Karpas-422 (cell line): Measurements from ENCODE around the gene SSBP2. TPM values are rescaled to one million over a fixed set of nuclear protein-coding genes. Genes with fewer than 3 reads are reported as not detected.
A peak's percentile ranks its signal among the peaks of the same experiment; 100 is the strongest.

ENCODE experiments used
- DNase-seq: peaks from one replicate; pipeline ENCODE4 v3.0.0-alpha.2; 2015
- H2AFZ ChIP-seq: fragments of 200-600 bp; sonication (generic); 2 replicates; pipeline ENCODE4 v1.6.1; 2014; ENCODE audit warnings: antibody characterized with exemption, low read length, mixed read lengths
- H3K27ac ChIP-seq: fragments of 200-600 bp; sonication (generic); 2 replicates; pipeline ENCODE4 v1.5.1; 2014; ENCODE audit warnings: mild to moderate bottlenecking, low read length, moderate library complexity
- H3K27me3 ChIP-seq: fragments of 200-600 bp; sonication (generic); 2 replicates; pipeline ENCODE4 v1.6.1; 2014; ENCODE audit warnings: low read length, mixed read lengths
- H3K36me3 ChIP-seq: fragments of 200-600 bp; sonication (generic); 2 replicates; pipeline ENCODE4 v1.6.1; 2014; ENCODE audit warnings: low read length, mixed read lengths; ENCODE audit not compliant: insufficient read depth
- H3K4me1 ChIP-seq: fragments of 200-600 bp; sonication (generic); 2 replicates; pipeline ENCODE4 v1.6.1; 2014; ENCODE audit warnings: mild to moderate bottlenecking, low read length, mixed read lengths
- H3K4me2 ChIP-seq: fragments of 200-600 bp; sonication (generic); 2 replicates; pipeline ENCODE4 v1.6.1; 2014; ENCODE audit warnings: low read length, low read depth, mild to moderate bottlenecking; ENCODE audit not compliant: poor library complexity, severe bottlenecking
- H3K4me3 ChIP-seq: fragments of 200-600 bp; sonication (generic); 2 replicates; pipeline ENCODE4 v1.5.1; 2014; ENCODE audit warnings: mild to moderate bottlenecking, antibody characterized with exemption, low read length, mixed read lengths
- H3K79me2 ChIP-seq: fragments of 200-600 bp; sonication (generic); 2 replicates; pipeline ENCODE4 v1.6.1; 2014; ENCODE audit warnings: mild to moderate bottlenecking, low read length, mixed read lengths
- H3K9ac ChIP-seq: fragments of 200-600 bp; sonication (generic); 2 replicates; pipeline ENCODE4 v1.6.0; 2014; ENCODE audit warnings: low read length
- H3K9me2 ChIP-seq: fragments of 200-600 bp; sonication (generic), shearing (Covaris generic); replicated peaks from 2 replicates; pipeline ENCODE4 v1.6.0; 2014; ENCODE audit warnings: mild to moderate bottlenecking, low read length, moderate library complexity; ENCODE audit not compliant: insufficient read depth
- H3K9me3 ChIP-seq: fragments of 300-700, 200-600 bp; sonication (generic); 2 replicates; pipeline ENCODE4 v1.6.1; 2014; ENCODE audit warnings: low read length, mixed read lengths
- H4K20me1 ChIP-seq: fragments of 200-600 bp; sonication (generic); 2 replicates; pipeline ENCODE4 v1.6.1; 2014; ENCODE audit warnings: mild to moderate bottlenecking, antibody characterized with exemption, low read length, low read depth; ENCODE audit not compliant: insufficient read depth
- total RNA-seq: library from RNA; depleted of rRNA; stranded (reverse); fragments of >200 nt; shearing (Covaris generic); gene quantifications from 2 replicates; pipeline ENCODE4 v1.2.3, GENCODE V29; 2014; ENCODE audit warnings: low replicate concordance

Gene SSBP2
- total RNA-seq, 1 experiment from 2014 or later = 148 TPM

- no peaks in the 10 kb centered on the region for H3K4me1 ChIP-seq
- no peak for DNase-seq
These were observed 349.6 kb downstream of the SSBP2 start for GRCh38 chr5:81401266-81401665.

GRCh38 chr5:81400375-81400774, 350.5 kb downstream of the SSBP2 start:
- no peak overlapping the region for H3K9ac ChIP-seq
- no peaks in the 10 kb centered on the region for H3K9me2 ChIP-seq
- no peak overlapping the region for H3K27ac ChIP-seq
- no peak overlapping the region for H3K4me3 ChIP-seq
- H4K20me1 ChIP-seq = no peaks in the 10 kb centered on the region
- no peak overlapping the region for H2AFZ ChIP-seq
- no peaks in the 10 kb centered on the region for H3K27me3 ChIP-seq
- no peaks in the 10 kb centered on the region for H3K79me2 ChIP-seq
- H3K9me3 ChIP-seq = no peaks in the 10 kb centered on the region
- no peaks in the 10 kb centered on the region for H3K36me3 ChIP-seq
- H3K4me2 ChIP-seq = no peak overlapping the region
- no peak for DNase-seq
- no peaks in the 10 kb centered on the region for H3K4me1 ChIP-seq

More at GRCh38 chr5:81401266-81401665, 349.6 kb downstream of the SSBP2 start:
- H3K4me2 ChIP-seq = no peak overlapping the region
- no peak overlapping the region for H3K27ac ChIP-seq
- H3K79me2 ChIP-seq = no peaks in the 10 kb centered on the region
- no peak overlapping the region for H3K4me3 ChIP-seq
- no peaks in the 10 kb centered on the region for H3K27me3 ChIP-seq
- no peaks in the 10 kb centered on the region for H3K9me3 ChIP-seq
- H4K20me1 ChIP-seq = no peaks in the 10 kb centered on the region
- H3K36me3 ChIP-seq = no peaks in the 10 kb centered on the region
- H2AFZ ChIP-seq = no peak overlapping the region
- H3K9ac ChIP-seq = no peak overlapping the region
- no peaks in the 10 kb centered on the region for H3K9me2 ChIP-seq

GRCh38 chr5:81398741-81399140, 352.2 kb downstream of the SSBP2 start:
- Histone ChIP-seq H3K9me3 (no peaks in the 10 kb centered on the region), H3K27ac (no peak overlapping the region), H3K79me2 (no peaks in the 10 kb centered on the region), H3K4me3 (no peak overlapping the region), H3K9me2 (no peaks in the 10 kb centered on the region), H3K4me2 (no peak overlapping the region), H3K9ac (no peak overlapping the region), H3K36me3 (no peaks in the 10 kb centered on the region), H3K27me3 (no peaks in the 10 kb centered on the region), H2AFZ (no peak overlapping the region), H3K4me1 (no peaks in the 10 kb centered on the region), H4K20me1 (no peaks in the 10 kb centered on the region)
- no peak for DNase-seq

GRCh38 chr5:81397176-81397575, 353.7 kb downstream of the SSBP2 start:
- Histone ChIP-seq H3K36me3 (no peaks in the 10 kb centered on the region), H3K4me3 (no peak overlapping the region), H3K27ac (no peak overlapping the region), H3K4me2 (no peak overlapping the region), H4K20me1 (no peaks in the 10 kb centered on the region), H3K9me3 (no peaks in the 10 kb centered on the region), H2AFZ (no peak overlapping the region), H3K9me2 (no peaks in the 10 kb centered on the region), H3K79me2 (no peaks in the 10 kb centered on the region), H3K4me1 (no peaks in the 10 kb centered on the region), H3K27me3 (no peaks in the 10 kb centered on the region), H3K9ac (no peak overlapping the region)
- DNase-seq = no peak

- H3K4me3 ChIP-seq = no peak overlapping the region
- no peaks in the 10 kb centered on the region for H4K20me1 ChIP-seq
- no peaks in the 10 kb centered on the region for H3K79me2 ChIP-seq
- no peak overlapping the region for H3K9ac ChIP-seq
- H3K9me2 ChIP-seq = no peaks in the 10 kb centered on the region
- no peak for DNase-seq
- no peak overlapping the region for H3K27ac ChIP-seq
- no peaks in the 10 kb centered on the region for H3K9me3 ChIP-seq
- no peaks in the 10 kb centered on the region for H3K4me1 ChIP-seq
- no peaks in the 10 kb centered on the region for H3K27me3 ChIP-seq
- H2AFZ ChIP-seq = no peak overlapping the region
- H3K36me3 ChIP-seq = no peaks in the 10 kb centered on the region
- no peak overlapping the region for H3K4me2 ChIP-seq
These were observed 355.6 kb downstream of the SSBP2 start for GRCh38 chr5:81395262-81395661.

- no peaks in the 10 kb centered on the region for H3K27me3 ChIP-seq
- no peaks in the 10 kb centered on the region for H3K9me2 ChIP-seq
- H3K27ac ChIP-seq = no peak within 1 kb of the TSS
- no peaks in the 10 kb centered on the region for H3K36me3 ChIP-seq
- H3K9me3 ChIP-seq = no peaks in the 10 kb centered on the region
- peak; percentile 31 for DNase-seq
- H2AFZ ChIP-seq = no peak within 1 kb of the TSS
- no peak within 1 kb of the TSS for H3K9ac ChIP-seq
- H3K4me3 ChIP-seq = no peak within 1 kb of the TSS
- H4K20me1 ChIP-seq = no peaks in the 10 kb centered on the region
- H3K79me2 ChIP-seq = no peaks in the 10 kb centered on the region
- no peak within 1 kb of the TSS for H3K4me2 ChIP-seq
- no peaks in the 10 kb centered on the region for H3K4me1 ChIP-seq
These were observed 356.8 kb downstream of the SSBP2 start, which contains the start of gene ACOT12 for GRCh38 chr5:81393783-81394718. Gene ACOT12, minus strand, starts transcription at chr5:81394134. Its CDS starts 20 bp downstream, at chr5:81394114.

- Histone ChIP-seq H3K27me3 (no peaks in the 10 kb centered on the region), H3K9me2 (no peaks in the 10 kb centered on the region), H3K9me3 (no peaks in the 10 kb centered on the region), H3K27ac (no peak overlapping the region), H3K4me2 (no peak overlapping the region), H3K4me1 (no peaks in the 10 kb centered on the region), H3K4me3 (no peak overlapping the region), H3K9ac (no peak overlapping the region), H2AFZ (no peak overlapping the region), H3K36me3 (no peaks in the 10 kb centered on the region), H3K79me2 (no peaks in the 10 kb centered on the region), H4K20me1 (no peaks in the 10 kb centered on the region)
- peak; percentile 31 for DNase-seq
These were observed 357.5 kb downstream of the SSBP2 start for GRCh38 chr5:81393430-81393782.

- no peak overlapping the region for H2AFZ ChIP-seq
- no peak overlapping the region for H3K4me3 ChIP-seq
- no peaks in the 10 kb centered on the region for H3K9me3 ChIP-seq
- no peak overlapping the region for H3K4me2 ChIP-seq
- H3K9ac ChIP-seq = no peak overlapping the region
- DNase-seq = peak; percentile 41
- no peak overlapping the region for H3K27ac ChIP-seq
- H3K4me1 ChIP-seq = no peaks in the 10 kb centered on the region
- no peaks in the 10 kb centered on the region for H3K79me2 ChIP-seq
- no peaks in the 10 kb centered on the region for H3K36me3 ChIP-seq
- H3K27me3 ChIP-seq = no peaks in the 10 kb centered on the region
- no peaks in the 10 kb centered on the region for H3K9me2 ChIP-seq
- no peaks in the 10 kb centered on the region for H4K20me1 ChIP-seq
These were observed 361.9 kb downstream of the SSBP2 start for GRCh38 chr5:81389025-81389424.
